Choroid plexus epithelial cell (primary cell): Measurements from ENCODE around the gene MOGAT3.
A peak's percentile ranks its signal among the peaks of the same experiment; 100 is the strongest.

ENCODE experiments used
- DNase-seq: peaks from one replicate; pipeline ENCODE4 v3.0.0-alpha.2; 2010; ENCODE audit warnings: low read depth
- H3K4me3 ChIP-seq: 2 replicates; pipeline ENCODE4 v1.5.1; 2011; ENCODE audit warnings: low read depth, mild to moderate bottlenecking, control low read depth, low read length, moderate library complexity
- TF ChIP-seq, protein P1 (sequence below): conservative IDR thresholded peaks from 2 replicates; pipeline ENCODE4 v1.5.1; 2011; ENCODE audit warnings: low read depth, mild to moderate bottlenecking, control low read depth, inconsistent platforms, low read length, moderate library complexity

The MOGAT3 gene

DNA sequence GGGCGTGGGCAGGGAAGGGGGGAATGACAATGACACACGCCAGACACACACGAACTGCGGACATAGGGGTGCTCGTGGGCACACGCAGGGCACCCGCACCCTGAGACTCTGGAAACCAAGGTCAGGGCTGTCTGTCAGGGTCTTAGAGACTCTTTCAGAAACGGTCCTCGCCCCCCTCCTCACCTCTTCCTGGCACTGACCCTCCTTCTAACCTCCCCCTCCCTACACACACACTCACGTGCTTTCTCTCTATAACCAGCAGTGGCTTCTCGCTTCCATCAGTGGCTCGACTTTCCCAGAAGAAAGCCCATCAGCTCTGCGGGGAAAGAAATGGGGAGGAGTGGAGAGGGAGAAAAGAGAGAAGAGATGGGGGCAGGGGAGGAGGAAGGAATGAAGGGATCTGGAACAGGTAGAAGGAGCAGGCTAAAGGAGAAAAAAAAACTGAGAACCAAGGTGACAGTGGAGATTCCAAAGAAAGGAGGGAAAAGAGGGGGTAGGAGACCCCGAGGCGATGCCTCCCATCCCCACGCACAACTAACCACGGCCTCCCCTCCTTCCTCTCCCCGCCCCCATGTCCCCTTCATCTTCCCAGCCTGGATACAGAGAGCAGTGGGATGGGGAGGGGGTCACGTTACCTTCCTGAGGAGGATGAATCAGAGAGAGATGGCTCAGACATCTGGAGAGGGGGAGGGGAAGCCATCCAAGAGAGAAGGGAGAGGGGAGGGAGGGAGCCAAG, 33.8 kb downstream of the MOGAT3 start:
- TF ChIP-seq, protein P1, sequence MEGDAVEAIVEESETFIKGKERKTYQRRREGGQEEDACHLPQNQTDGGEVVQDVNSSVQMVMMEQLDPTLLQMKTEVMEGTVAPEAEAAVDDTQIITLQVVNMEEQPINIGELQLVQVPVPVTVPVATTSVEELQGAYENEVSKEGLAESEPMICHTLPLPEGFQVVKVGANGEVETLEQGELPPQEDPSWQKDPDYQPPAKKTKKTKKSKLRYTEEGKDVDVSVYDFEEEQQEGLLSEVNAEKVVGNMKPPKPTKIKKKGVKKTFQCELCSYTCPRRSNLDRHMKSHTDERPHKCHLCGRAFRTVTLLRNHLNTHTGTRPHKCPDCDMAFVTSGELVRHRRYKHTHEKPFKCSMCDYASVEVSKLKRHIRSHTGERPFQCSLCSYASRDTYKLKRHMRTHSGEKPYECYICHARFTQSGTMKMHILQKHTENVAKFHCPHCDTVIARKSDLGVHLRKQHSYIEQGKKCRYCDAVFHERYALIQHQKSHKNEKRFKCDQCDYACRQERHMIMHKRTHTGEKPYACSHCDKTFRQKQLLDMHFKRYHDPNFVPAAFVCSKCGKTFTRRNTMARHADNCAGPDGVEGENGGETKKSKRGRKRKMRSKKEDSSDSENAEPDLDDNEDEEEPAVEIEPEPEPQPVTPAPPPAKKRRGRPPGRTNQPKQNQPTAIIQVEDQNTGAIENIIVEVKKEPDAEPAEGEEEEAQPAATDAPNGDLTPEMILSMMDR = no peak
- DNase-seq = no peak
- H3K4me3 ChIP-seq = no peak overlapping the region

DNA sequence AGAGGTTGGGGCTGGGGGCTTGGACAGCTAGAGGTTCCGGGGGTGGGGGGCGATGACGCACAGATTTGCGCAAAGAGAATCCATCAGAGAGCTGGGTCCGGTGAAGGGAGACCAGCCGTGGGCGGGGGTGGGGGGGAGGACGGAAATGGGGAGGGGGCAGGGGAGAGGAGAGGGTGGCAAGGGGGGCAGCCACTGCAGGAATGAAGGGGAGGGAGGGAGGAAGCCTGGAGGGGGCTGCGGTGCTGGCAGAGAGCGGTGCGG, 34.3 kb downstream of the MOGAT3 start:
- no peak for DNase-seq
- H3K4me3 ChIP-seq = no peak overlapping the region
- TF ChIP-seq, protein P1 = no peak

- no peak overlapping the region for H3K4me3 ChIP-seq
- TF ChIP-seq, protein P1 = no peak
- DNase-seq = no peak
These were observed 34.7 kb downstream of the MOGAT3 start for GRCh38 chr7:101165958-101166647.

DNA sequence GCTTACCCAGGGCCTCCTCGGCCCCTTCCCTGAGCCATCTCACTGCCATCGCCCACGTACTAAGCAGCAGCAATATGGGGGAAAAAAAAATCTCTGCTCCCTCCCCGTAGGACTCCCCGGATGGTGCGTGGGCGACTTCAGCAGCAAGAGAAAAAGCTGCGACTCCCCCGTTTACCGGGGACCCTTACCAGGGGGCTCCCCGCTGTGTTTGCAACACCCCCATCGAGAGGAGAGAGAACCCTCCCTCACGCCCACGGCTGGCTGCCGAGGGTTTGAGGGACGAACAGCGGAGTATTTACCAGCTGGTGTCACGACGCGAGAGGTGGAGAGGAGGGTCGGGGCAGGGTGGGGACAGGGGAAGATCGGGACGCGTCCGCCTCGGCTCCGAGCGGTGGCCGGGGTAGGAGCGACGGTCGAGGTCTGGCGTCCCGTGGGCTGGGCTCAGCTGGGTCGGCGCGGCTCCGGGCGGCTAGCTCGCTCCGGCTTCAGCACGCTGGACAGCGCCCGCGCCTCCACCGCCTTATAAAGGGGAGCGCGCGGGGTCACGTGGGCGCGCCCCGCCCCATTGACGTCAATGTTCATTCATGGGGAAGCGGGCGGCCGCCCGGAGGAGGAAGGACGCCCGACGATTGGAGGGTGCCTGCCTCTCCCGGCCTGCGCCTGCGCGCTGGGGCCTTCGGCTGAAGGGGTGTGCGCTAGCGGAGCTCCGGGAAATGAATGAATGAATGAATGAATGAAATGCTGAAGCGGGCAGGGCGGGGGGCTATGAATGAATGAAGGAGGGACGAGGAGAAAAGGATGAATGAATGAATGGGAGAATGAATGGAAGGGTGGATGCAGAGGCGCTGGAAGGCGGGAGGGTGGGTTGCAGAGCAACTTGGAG, 35.5 kb downstream of the MOGAT3 start, which contains the start of gene VGF:
TSS of gene VGF (minus strand) at position 495 of the 883 bp plus-strand sequence. CDS start 726 bp downstream, outside the sequence.
- DNase-seq = peak; percentile 93
- H3K4me3 ChIP-seq = no peak within 1 kb of the TSS
- TF ChIP-seq, protein P1 = no peak

GRCh38 chr7:101164071-101164840, 36.6 kb downstream of the MOGAT3 start:
- peak; percentile 77 for DNase-seq
- TF ChIP-seq, protein P1 = no peak
- peak overlapping the region; percentile 17 for H3K4me3 ChIP-seq

GRCh38 chr7:101163279-101164070, 37.4 kb downstream of the MOGAT3 start:
- H3K4me3 ChIP-seq = peak overlapping the region; percentile 42
- no peak for DNase-seq
- TF ChIP-seq, protein P1 = no peak
